HTERT RPE-1 (cell line): ENCODE measurements around the gene SUN2.

ENCODE experiments used
- in situ Hi-C: fragments of 300-500 bp; cut with MboI; formaldehyde crosslinking; loops from 4 replicates; pipeline ENCODE4 v1.14.3; 2020; ENCODE audit warnings: low sequenced_read_pairs

Gene SUN2

GRCh38 chr22:38754751-38755154 lies 1.0 kb downstream of the SUN2 start:
- in situ Hi-C loops = no loop called here

GRCh38 chr22:38753948-38754750 lies 1.6 kb downstream of the SUN2 start:
- in situ Hi-C loops = no loop called here

- in situ Hi-C loops = no loop called here
Measured at GRCh38 chr22:38751422-38752346, 4.1 kb downstream of the SUN2 start.

GRCh38 chr22:38751066-38751421 lies 4.8 kb downstream of the SUN2 start:
- in situ Hi-C loops = no loop called here

- in situ Hi-C loops = no loop called here
Measured at GRCh38 chr22:38750638-38751037, 5.2 kb downstream of the SUN2 start.

- in situ Hi-C loops = no loop called here
Measured at GRCh38 chr22:38750104-38750503, 5.7 kb downstream of the SUN2 start.

GRCh38 chr22:38748487-38749136 lies 7.2 kb downstream of the SUN2 start:
- in situ Hi-C loops = no loop called here

GRCh38 chr22:38745676-38746460 lies 9.9 kb downstream of the SUN2 start:
- in situ Hi-C loops = no loop called here

- in situ Hi-C loops = no loop called here
Measured at GRCh38 chr22:38744981-38745380, 10.8 kb downstream of the SUN2 start.

GRCh38 chr22:38742176-38742942 lies 13.4 kb downstream of the SUN2 start:
- in situ Hi-C loops = no loop called here

GRCh38 chr22:38741576-38741975 lies 14.2 kb downstream of the SUN2 start:
- in situ Hi-C loops = no loop called here

- in situ Hi-C loops = no loop called here
Measured at GRCh38 chr22:38741166-38741565, 14.6 kb downstream of the SUN2 start.

- in situ Hi-C loops = no loop called here
Measured at GRCh38 chr22:38740754-38741153, 15.0 kb downstream of the SUN2 start.

GRCh38 chr22:38740116-38740723 lies 15.6 kb downstream of the SUN2 start:
- in situ Hi-C loops = no loop called here

GRCh38 chr22:38739300-38740055 lies 16.3 kb downstream of the SUN2 start:
- in situ Hi-C loops = no loop called here

- in situ Hi-C loops = no loop called here
Measured at GRCh38 chr22:38738475-38739070, 17.2 kb downstream of the SUN2 start.

GRCh38 chr22:38737302-38738060 lies 18.3 kb downstream of the SUN2 start:
- in situ Hi-C loops = no loop called here

GRCh38 chr22:38736257-38736570 lies 19.6 kb downstream of the SUN2 start:
- in situ Hi-C loops = no loop called here
